B cell (primary cell): ENCODE data around the gene FUT7.

ENCODE experiments used
- EZH2 ChIP-seq: IDR thresholded peaks from 2 replicates; pipeline ENCODE4 v1.6.1; 2012; ENCODE audit warnings: borderline replicate concordance, low read depth, mild to moderate bottlenecking, moderate library complexity, low read length; ENCODE audit not compliant: insufficient read depth, poor library complexity, severe bottlenecking
- TF ChIP-seq, protein P1 (sequence below): fragments of 200-600 bp; IDR thresholded peaks from one replicate; pipeline ENCODE4 v1.8.0; 2022; ENCODE audit warnings: antibody characterized with exemption, mild to moderate bottlenecking

DNA sequence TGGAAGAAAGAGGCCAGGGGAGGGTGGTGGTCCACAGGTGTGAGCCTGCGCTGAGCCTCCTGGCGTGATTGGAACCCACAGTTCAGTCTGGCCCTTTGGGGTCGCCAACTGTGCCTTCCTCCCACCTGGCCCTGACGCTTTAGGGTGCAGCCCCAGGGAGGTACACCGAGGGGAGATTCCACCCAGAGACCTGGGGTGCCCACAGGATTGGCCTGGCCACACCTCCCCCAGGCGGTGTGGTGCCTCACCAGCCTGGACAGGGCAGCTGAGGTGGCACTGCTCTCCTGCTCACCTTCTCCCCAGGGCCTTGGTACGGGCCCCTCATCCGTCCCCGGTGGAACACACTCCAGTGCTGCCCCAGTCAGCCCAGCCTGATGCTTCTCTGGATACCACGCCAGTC, 34.5 kb downstream of the FUT7 start:
- TF ChIP-seq, protein P1, sequence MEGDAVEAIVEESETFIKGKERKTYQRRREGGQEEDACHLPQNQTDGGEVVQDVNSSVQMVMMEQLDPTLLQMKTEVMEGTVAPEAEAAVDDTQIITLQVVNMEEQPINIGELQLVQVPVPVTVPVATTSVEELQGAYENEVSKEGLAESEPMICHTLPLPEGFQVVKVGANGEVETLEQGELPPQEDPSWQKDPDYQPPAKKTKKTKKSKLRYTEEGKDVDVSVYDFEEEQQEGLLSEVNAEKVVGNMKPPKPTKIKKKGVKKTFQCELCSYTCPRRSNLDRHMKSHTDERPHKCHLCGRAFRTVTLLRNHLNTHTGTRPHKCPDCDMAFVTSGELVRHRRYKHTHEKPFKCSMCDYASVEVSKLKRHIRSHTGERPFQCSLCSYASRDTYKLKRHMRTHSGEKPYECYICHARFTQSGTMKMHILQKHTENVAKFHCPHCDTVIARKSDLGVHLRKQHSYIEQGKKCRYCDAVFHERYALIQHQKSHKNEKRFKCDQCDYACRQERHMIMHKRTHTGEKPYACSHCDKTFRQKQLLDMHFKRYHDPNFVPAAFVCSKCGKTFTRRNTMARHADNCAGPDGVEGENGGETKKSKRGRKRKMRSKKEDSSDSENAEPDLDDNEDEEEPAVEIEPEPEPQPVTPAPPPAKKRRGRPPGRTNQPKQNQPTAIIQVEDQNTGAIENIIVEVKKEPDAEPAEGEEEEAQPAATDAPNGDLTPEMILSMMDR = no peak
- no peak for TF ChIP-seq EZH2
